GM12878 (cell line): ENCODE data around the gene GSTM5. TPM values are rescaled to one million over a fixed set of nuclear protein-coding genes. Genes with fewer than 3 reads are reported as not detected.
"Not testable (repeated sequence)": the region's sequence is repeated elsewhere in the genome, so short reads cannot be mapped to it uniquely, and the experiment has no call there.

Source experiments
- ATAC-seq: fragments of 200-7000 bp; cut with Tn5 transposase; 3 replicates; pipeline ENCODE4 v1.9.1; 2020; ENCODE audit warnings: mild to moderate bottlenecking, moderate library complexity
- BruUV-seq: library from RNA; stranded (reverse); fragments of 400-500 nt; replicated peaks from 2 replicates; lab custom pipeline; 2021; lab: Mats Ljungman, UMichigan
- CTCF ChIA-PET: fragments of 300-600 bp; sonication (Branson Sonifier 250); formaldehyde crosslinking; extraction: SDS; loops from one replicate; lab custom pipeline; 2021; ENCODE audit warnings: inconsistent platforms; lab: Yijun Ruan, JAX
- POLR2A ChIA-PET: fragments of 350-600 bp; formaldehyde crosslinking; extraction: SDS; loops from one replicate; lab custom pipeline; 2021; ENCODE audit warnings: inconsistent platforms; lab: Charles Lee
- RAD21 ChIA-PET: fragments of 300-600 bp; sonication (Branson Sonifier 250); formaldehyde crosslinking; loops from one replicate; lab custom pipeline; 2023; ENCODE audit warnings: antibody characterized with exemption; ENCODE audit not compliant: unreplicated experiment; lab: Charles Lee
- SMC1A ChIA-PET: fragments of 300-600 bp; sonication (Branson Sonifier 250); formaldehyde crosslinking; loops from one replicate; lab custom pipeline; 2023; ENCODE audit not compliant: unreplicated experiment, uncharacterized antibody; lab: Charles Lee
- DNase-seq: peaks from one replicate; pipeline ENCODE4 v3.0.0-alpha.2; 2011; ENCODE audit warnings: low read depth, low spot score
- FAIRE-seq: peaks from 3 replicates; lab custom pipeline; 2011; peaks lifted over from hg19 to GRCh38; lab: Jason Lieb, UNC
- H2AFZ ChIP-seq: 2 replicates; pipeline ENCODE4 v1.6.0; 2011; ENCODE audit warnings: low read depth, low read length, control low read depth; ENCODE audit not compliant: control insufficient read depth
- H3K27ac ChIP-seq: 2 replicates; pipeline ENCODE4 v1.5.1; 2011; ENCODE audit warnings: control low read depth; ENCODE audit not compliant: control insufficient read depth, insufficient read depth
- H3K27me3 ChIP-seq, 2 experiments: replicated peaks in 1 of 2; 2 replicates each; pipeline versions ENCODE4 v1.6.0 to v1.6.1; 2011; ENCODE audit warnings: low read length in 1 of 2; ENCODE audit not compliant: control insufficient read depth in 2 of 2, insufficient read depth in 2 of 2
- H3K36me3 ChIP-seq, 2 experiments: 2 replicates each; pipeline ENCODE4 v1.5.1; 2011; ENCODE audit warnings: low read length in 1 of 2; ENCODE audit not compliant: control insufficient read depth in 2 of 2, insufficient read depth in 2 of 2
- H3K4me1 ChIP-seq: 2 replicates; pipeline ENCODE4 v1.6.1; 2011; ENCODE audit warnings: mild to moderate bottlenecking, low read length, moderate library complexity, mixed read lengths; ENCODE audit not compliant: control insufficient read depth, insufficient read depth
- H3K4me2 ChIP-seq: 2 replicates; pipeline ENCODE4 v1.6.0; 2011; ENCODE audit warnings: control low read depth; ENCODE audit not compliant: control insufficient read depth, insufficient read depth
- H3K4me3 ChIP-seq: fragments of 200-600 bp; sonication (generic); 2 replicates; pipeline ENCODE4 v1.5.1; 2016
- H3K79me2 ChIP-seq: 2 replicates; pipeline ENCODE4 v1.6.0; 2011; ENCODE audit warnings: low read length; ENCODE audit not compliant: control insufficient read depth, insufficient read depth
- H3K9ac ChIP-seq: 2 replicates; pipeline ENCODE4 v1.8.0; 2011; ENCODE audit warnings: low read length, control low read depth, mixed read lengths; ENCODE audit not compliant: control insufficient read depth, insufficient read depth
- H3K9me3 ChIP-seq: replicated peaks from 3 replicates; pipeline ENCODE4 v1.5.1; 2011; ENCODE audit warnings: mild to moderate bottlenecking, low read length; ENCODE audit not compliant: control insufficient read depth, insufficient read depth
- H4K20me1 ChIP-seq: 2 replicates; pipeline ENCODE4 v1.6.0; 2011; ENCODE audit not compliant: control insufficient read depth, insufficient read depth
- WGBS: methylation state at CpG from one replicate; pipeline ENCODE4 v1.1.6; 2016; ENCODE audit warnings: low lambda C conversion rate; ENCODE audit not compliant: insufficient replicate concordance, insufficient coverage; ENCODE audit errors: missing lambda C conversion rate; 5-methylcytosine and 5-hydroxymethylcytosine counted together
- in situ Hi-C: fragments of 300-500 bp; cut with MboI; formaldehyde crosslinking; loops from 9 replicates; pipeline ENCODE4 v1.14.3; 2018; ENCODE audit warnings: mixed read lengths
- intact Hi-C: fragments of 100-400 bp; cut with micrococcal nuclease; formaldehyde crosslinking; loops from one replicate; pipeline ENCODE4 v1.14.2; 2022; ENCODE audit not compliant: unreplicated experiment
- polyA plus RNA-seq, 11 experiments: library from polyadenylated mRNA; depleted of rRNA in 4 of 11; unstranded in 6 of 11; stranded (reverse) in 5 of 11; fragments of >200 nt; fragmentation: Nextera tagmentation in 4 of 11; fragmentation: Illumina TruSeq in 1 of 11; extraction: Ambion mirVana in 4 of 11; extraction: Trizol in 1 of 11; gene quantifications; 1 replicate in 1 of 11; 2 replicates in 10 of 11; pipeline versions ENCODE4 v1.2.1 to v1.2.3, GENCODE V29; 2011 to 2016; ENCODE audit warnings: inconsistent platforms in 2 of 11, missing spikeins in 2 of 11, low read depth in 1 of 11
- total RNA-seq, 4 experiments: library from RNA; depleted of rRNA in 3 of 4; stranded (reverse); fragments of >200 nt in 3 of 4; fragmentation: Illumina TruSeq in 1 of 4; extraction: Trizol in 1 of 4; gene quantifications; 2 replicates each; pipeline versions ENCODE4 v1.2.1 to v1.2.3, GENCODE V29; 2013 to 2021

The GSTM5 gene
- total and polyA plus RNA-seq, 10 of the 15 experiments (the other 5 are each of a cell fraction or from before 2014, with no cell fraction given), result 0.10 to 0.37 (median 0.26) TPM; not detected in 1

DNA sequence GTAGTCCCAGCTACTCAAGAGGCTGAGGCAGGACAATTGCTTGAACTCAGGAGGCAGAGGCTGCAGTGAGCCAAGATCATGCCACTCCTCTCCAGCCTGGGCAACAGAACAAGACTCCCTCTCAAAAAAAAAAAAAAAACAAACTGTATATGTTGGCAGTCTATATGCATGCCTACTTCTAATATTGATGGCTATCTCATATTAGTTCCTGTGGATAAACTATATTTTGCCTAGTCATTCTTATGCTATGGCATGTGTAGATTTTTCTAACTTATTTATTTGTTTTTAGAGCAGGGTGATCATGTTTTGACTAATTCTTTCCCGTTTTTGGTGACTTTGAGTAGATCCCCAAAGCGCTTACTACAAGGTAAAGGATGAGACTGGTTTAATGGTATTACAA is 33.4 kb upstream of the GSTM5 start:
- H3K4me3 ChIP-seq, intact Hi-C loops, FAIRE-seq, H4K20me1 ChIP-seq, DNase-seq, H3K79me2 ChIP-seq, in situ Hi-C loops, H3K27me3 ChIP-seq, BruUV-seq, H3K36me3 ChIP-seq, H2AFZ ChIP-seq, POLR2A ChIA-PET, RAD21 ChIA-PET, H3K9me3 ChIP-seq, H3K9ac ChIP-seq, SMC1A ChIA-PET, ATAC-seq, H3K4me2 ChIP-seq, H3K4me1 ChIP-seq, H3K27ac ChIP-seq: not testable (repeated sequence)
- CTCF ChIA-PET, result interaction anchor here (0.6 kb wide), 1 partner anchor 39 kb away, joined by 3 read pairs; no protein-coding TSS in a partner anchor
- 50% methylated on average over 2 of the region's 2 CpGs for WGBS

GRCh38 chr1:109684777-109685176 is 27.3 kb upstream of the GSTM5 start:
- H3K9me3 ChIP-seq, FAIRE-seq, SMC1A ChIA-PET, H3K4me1 ChIP-seq, H3K27me3 ChIP-seq, RAD21 ChIA-PET, ATAC-seq, H3K36me3 ChIP-seq, H3K27ac ChIP-seq, BruUV-seq, H3K79me2 ChIP-seq, H3K4me3 ChIP-seq, POLR2A ChIA-PET, H3K4me2 ChIP-seq, DNase-seq, in situ Hi-C loops, H4K20me1 ChIP-seq, H2AFZ ChIP-seq, H3K9ac ChIP-seq: not testable (repeated sequence)
- 88% methylated on average over 6 of the region's 6 CpGs for WGBS
- CTCF ChIA-PET, result interaction anchor here (1.1 kb wide), 1 partner anchor 29 kb away, joined by 3 read pairs; the partner anchor contains the start of gene GSTM4
- intact Hi-C loops, result loop anchor here (5.0 kb wide), 1 partner anchor 42 kb away; no protein-coding TSS in a partner anchor

DNA sequence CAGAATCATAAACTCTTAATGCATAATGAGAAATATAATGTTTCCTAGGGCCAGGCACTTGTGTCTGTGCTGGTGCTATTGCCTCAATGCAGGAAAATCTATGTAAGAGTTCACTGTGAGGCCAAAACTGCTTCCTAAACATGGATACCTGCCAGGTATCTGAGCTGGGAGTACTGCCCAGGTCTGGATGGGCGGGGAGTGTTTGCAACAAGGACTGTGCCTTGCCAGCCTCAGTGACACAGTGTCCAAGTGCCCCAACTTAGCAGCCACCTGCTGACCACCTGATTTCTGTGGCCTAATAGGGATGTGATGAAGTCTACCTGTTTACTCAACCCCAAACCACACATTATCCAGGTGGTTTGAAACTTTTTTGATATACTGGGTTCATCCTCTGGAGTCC is 26.7 kb upstream of the GSTM5 start:
- POLR2A ChIA-PET, SMC1A ChIA-PET, DNase-seq, H3K4me3 ChIP-seq, H3K9me3 ChIP-seq, ATAC-seq, BruUV-seq, H3K27me3 ChIP-seq, H2AFZ ChIP-seq, H3K9ac ChIP-seq, H3K4me2 ChIP-seq, H3K27ac ChIP-seq, FAIRE-seq, RAD21 ChIA-PET, H3K36me3 ChIP-seq, H3K79me2 ChIP-seq, in situ Hi-C loops, H4K20me1 ChIP-seq, H3K4me1 ChIP-seq: not testable (repeated sequence)
- intact Hi-C loops, result loop anchor here (5.0 kb wide), 1 partner anchor 43 kb away; no protein-coding TSS in a partner anchor
- CTCF ChIA-PET, result interaction anchor here (1.1 kb wide), 1 partner anchor 30 kb away, joined by 3 read pairs; the partner anchor contains the start of gene GSTM4
- no CpG with 5 or more reads among the region's 1 CpG for WGBS

- in situ Hi-C loops, H3K27ac ChIP-seq: not testable (repeated sequence)
Observed at GRCh38 chr1:109685890-109686289, 26.2 kb upstream of the GSTM5 start.

More at GRCh38 chr1:109685890-109686289, 26.2 kb upstream of the GSTM5 start:
- H3K9me3 ChIP-seq, H3K9ac ChIP-seq, H3K36me3 ChIP-seq, POLR2A ChIA-PET, H3K4me2 ChIP-seq, H4K20me1 ChIP-seq, FAIRE-seq, BruUV-seq, H3K4me1 ChIP-seq, ATAC-seq, RAD21 ChIA-PET, SMC1A ChIA-PET, DNase-seq, H3K4me3 ChIP-seq, H3K27me3 ChIP-seq, H2AFZ ChIP-seq, H3K79me2 ChIP-seq: not testable (repeated sequence)
- WGBS, result 67% methylated on average over 3 of the region's 4 CpGs
- intact Hi-C loops, result loop anchor here (5.0 kb wide), 1 partner anchor 44 kb away; no protein-coding TSS in a partner anchor
- CTCF ChIA-PET, result interaction anchor here (1.1 kb wide), 1 partner anchor 30 kb away, joined by 3 read pairs; the partner anchor contains the start of gene GSTM4
